Large intestine (tissue), 3 donors: ENCODE results near the gene RBM38. TPM values are rescaled to one million over a fixed set of nuclear protein-coding genes. Genes with fewer than 3 reads are reported as not detected.

Experiments used
- DNase-seq, 2 donors: peaks; one replicate each; pipeline versions ENCODE4 v3.0.0 to v3.0.0-alpha.2; 2013
- H3K27ac ChIP-seq: one replicate; pipeline ENCODE4 v1.5.1; 2013; ENCODE audit warnings: low read length
- H3K27me3 ChIP-seq: 2 replicates; pipeline ENCODE4 v1.6.1; 2013; ENCODE audit warnings: low read length; ENCODE audit not compliant: control insufficient read depth, insufficient read depth
- H3K36me3 ChIP-seq: 2 replicates; pipeline ENCODE4 v1.6.1; 2013; ENCODE audit warnings: low read length; ENCODE audit not compliant: control insufficient read depth, insufficient read depth
- H3K4me1 ChIP-seq: one replicate; pipeline ENCODE4 v1.6.1; 2013; ENCODE audit warnings: low read length; ENCODE audit not compliant: control insufficient read depth, insufficient read depth
- H3K4me3 ChIP-seq: one replicate; pipeline ENCODE4 v1.5.1; 2013; ENCODE audit warnings: low read length
- H3K9me3 ChIP-seq: one replicate; pipeline ENCODE4 v1.6.1; 2013; ENCODE audit warnings: mild to moderate bottlenecking, low read depth, low read length, moderate library complexity; ENCODE audit not compliant: control insufficient read depth
- WGBS: methylation state at CpG from one replicate; pipeline ENCODE4 v1.1.5; 2013; ENCODE audit warnings: low lambda C conversion rate; ENCODE audit not compliant: insufficient coverage; 5-methylcytosine and 5-hydroxymethylcytosine counted together
- polyA plus RNA-seq: library from polyadenylated mRNA; unstranded; fragments of 120-200 nt; gene quantifications from one replicate; pipeline ENCODE4 v1.2.1, GENCODE V29; 2013

RBM38 gene
- polyA plus RNA-seq, 1 donor, result 19.7 TPM

DNA sequence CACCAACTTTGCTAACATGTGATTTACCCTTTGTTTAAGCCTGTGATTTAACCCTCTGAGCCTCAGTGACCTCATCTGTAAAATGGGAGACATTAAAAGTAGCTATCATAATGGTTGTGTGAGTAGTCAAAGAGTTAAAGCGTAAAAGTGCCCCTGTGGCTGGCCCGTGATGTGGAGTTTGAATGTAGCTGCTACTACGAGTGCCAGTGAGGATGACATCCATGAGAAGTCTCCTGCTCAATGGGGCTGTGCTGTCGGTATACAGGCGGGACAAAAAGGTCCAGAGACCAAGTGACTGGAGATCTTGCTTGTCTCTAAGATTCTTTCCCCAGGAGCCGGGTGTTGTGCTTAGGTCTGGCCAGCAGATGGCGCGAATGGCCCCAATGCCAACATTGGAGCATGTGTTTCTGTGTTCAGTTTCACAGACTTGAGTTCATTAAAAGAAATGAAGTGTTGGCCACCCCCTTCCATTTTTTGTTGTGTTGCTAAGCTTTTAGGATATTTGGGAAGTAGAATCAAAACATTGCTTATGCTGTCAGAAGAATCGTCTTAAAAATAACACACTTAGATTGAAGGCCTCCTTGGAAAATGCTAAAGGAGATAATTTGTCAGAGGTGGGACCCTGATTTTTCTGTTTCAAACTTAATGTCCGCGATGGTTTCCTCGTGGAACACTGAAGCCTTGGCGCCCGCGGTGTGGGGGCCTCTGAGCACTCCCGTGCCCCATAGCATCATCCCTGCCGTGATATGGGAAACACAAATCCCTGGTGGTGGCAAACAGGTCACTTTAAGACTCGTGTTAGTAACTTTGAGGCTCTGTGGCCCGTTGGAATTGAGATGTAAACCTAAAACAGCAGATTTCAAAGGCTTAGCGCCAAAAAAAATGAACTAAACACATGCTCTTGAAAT is 9.3 kb upstream of the RBM38 start:
- peaks cover 9% of the 10 kb centered on the region for H3K4me1 ChIP-seq
- no peak overlapping the region for H3K4me3 ChIP-seq
- no peak overlapping the region for H3K27ac ChIP-seq
- DNase-seq, result peak; percentile 57 to 58
- WGBS, result 100% methylated on average over 1 of the region's 20 CpGs
- H3K27me3 ChIP-seq, result no peaks in the 10 kb centered on the region
- H3K36me3 ChIP-seq, result peaks cover 32% of the 10 kb centered on the region
- no peaks in the 10 kb centered on the region for H3K9me3 ChIP-seq

DNA sequence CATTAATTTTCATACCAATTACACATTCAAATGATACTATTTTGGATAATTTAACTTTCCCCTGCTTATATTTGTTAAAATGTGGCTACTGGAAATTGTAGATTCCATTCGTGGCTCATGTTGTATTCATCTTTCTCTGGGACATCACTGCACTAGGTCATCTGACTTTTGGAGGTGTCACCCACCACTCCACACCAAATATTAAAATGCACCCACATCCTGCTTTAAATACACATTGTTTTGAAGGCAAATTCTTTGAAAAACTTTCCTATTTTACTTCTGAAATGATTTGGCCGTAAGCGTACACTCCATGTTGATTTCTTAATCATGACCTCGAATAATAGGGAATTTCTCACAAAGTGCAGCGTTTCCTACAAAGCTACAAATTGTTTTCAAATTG is 8.7 kb upstream of the RBM38 start:
- Histone ChIP-seq H3K4me3 (no peak overlapping the region), H3K36me3 (peaks cover 26% of the 10 kb centered on the region), H3K27me3 (no peaks in the 10 kb centered on the region), H3K4me1 (peaks cover 9% of the 10 kb centered on the region), H3K27ac (no peak overlapping the region), H3K9me3 (no peaks in the 10 kb centered on the region)
- WGBS, result 100% methylated on average over 3 of the region's 5 CpGs
- DNase-seq, result no peak

DNA sequence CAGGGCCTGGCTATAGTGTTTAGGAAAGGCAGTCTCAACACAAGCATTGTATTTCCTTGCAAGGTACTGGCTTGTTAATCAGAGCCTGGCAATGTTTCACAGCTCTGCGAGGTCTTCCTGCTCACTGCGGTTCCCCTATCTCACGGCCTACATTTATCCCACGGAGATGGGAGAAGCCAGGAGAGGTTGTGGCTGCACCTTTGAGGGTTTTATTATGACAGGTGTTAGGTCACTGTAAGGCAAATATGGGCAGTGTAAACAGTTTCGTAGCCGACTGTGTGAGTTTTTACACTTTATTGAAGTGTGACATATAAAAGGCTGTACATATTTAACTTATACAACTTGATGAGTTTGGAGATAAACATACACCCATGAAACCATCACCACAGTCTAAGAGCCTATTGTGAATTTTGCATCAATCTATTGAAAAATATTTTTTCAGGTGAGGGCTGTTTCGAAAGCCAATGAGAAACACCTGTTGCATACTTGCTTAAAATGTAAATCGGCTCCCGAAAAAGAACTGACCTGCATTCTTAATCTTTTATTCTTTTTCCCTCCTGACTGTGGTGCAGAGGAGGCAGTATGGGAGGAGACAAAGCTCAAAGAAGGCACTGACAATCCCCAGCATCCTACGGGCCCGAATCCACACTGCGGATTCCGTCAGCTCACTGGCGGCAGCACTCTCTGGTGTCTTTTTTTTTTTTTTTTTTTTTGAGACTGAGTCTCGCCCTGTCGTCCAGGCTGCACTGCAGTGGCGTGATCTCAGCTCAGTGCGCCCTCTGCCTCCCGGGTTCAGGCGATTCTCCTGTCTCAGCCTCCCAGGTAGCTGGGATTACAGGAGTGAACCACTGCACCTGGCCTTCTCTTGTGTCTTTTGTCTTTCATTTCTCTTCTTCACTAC is 7.5 kb upstream of the RBM38 start:
- Histone ChIP-seq H3K36me3 (peaks cover 17% of the 10 kb centered on the region), H3K4me3 (no peak overlapping the region), H3K9me3 (no peaks in the 10 kb centered on the region), H3K27ac (no peak overlapping the region), H3K4me1 (peaks cover 9% of the 10 kb centered on the region), H3K27me3 (no peaks in the 10 kb centered on the region)
- no CpG with 5 or more reads among the region's 20 CpGs for WGBS
- peak in 1 of 2 donors; percentile 25 for DNase-seq

DNA sequence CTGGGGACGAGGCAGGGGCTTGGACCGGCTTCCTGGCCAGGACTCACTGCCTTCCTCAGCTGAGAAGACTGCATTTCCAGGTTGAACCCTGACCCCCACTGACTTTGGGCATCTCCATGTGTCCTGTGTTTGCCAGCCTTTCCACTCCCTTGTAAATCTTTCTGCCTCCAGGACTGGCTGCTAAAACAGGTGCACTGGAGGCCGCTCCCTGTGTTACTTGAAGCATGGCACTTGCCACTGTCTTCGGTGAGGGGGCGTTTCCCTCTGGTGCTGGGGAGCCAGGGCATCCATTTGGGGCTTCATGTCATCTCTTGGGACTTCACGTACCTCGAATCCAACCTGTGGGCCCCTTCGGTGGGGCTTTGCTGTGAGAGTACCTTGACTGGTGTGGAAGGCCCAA is 6.7 kb upstream of the RBM38 start:
- H3K27me3 ChIP-seq, result no peaks in the 10 kb centered on the region
- no peak for DNase-seq
- no peaks in the 10 kb centered on the region for H3K9me3 ChIP-seq
- no peak overlapping the region for H3K4me3 ChIP-seq
- WGBS, result no CpG with 5 or more reads among the region's 8 CpGs
- H3K27ac ChIP-seq, result no peak overlapping the region
- peaks cover 9% of the 10 kb centered on the region for H3K4me1 ChIP-seq
- H3K36me3 ChIP-seq, result peaks cover 13% of the 10 kb centered on the region

DNA sequence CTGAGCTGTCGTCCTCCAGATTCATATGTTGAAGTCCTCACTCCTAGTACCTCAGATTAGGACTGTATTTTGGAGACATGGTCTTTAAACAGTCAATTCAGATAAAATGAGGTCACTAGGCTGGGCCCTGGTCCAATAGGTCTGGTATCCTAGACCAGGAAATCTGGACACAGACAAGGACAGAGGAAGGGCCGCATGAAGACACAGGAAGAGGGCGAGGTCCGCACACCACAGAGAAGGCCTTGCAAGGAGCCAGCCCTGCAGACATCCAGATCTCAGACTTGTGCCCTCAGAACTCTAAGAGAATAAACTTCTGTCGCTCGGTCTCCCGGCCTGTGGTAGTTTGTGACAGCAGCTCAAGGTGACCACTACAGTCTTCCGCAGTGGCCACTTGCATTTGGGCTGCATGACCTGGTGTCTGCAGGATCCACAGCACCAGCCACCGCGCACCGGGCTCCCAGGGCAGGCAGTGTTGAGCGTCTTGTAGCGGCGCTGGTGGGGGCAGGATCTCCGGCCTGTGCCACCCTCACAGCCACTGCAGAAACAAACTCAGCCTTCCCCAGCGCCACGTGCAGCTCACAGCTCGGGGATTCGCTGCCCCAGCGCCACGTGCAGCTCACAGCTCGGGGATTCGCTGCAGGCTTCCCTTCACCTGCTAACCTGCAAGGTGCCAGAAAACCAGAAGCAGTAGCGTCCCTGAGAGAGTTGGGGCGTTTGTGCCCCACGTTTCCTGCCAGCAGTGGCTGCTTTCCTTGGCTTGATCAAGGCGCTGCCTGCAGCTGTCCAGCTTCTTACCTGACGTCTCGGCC is 6.0 kb upstream of the RBM38 start:
- Histone ChIP-seq H3K27me3 (no peaks in the 10 kb centered on the region), H3K4me3 (no peak overlapping the region), H3K36me3 (peaks cover 10% of the 10 kb centered on the region), H3K27ac (no peak overlapping the region), H3K4me1 (peaks cover 14% of the 10 kb centered on the region), H3K9me3 (no peaks in the 10 kb centered on the region)
- DNase-seq, result no peak
- no CpG with 5 or more reads among the region's 29 CpGs for WGBS

DNA sequence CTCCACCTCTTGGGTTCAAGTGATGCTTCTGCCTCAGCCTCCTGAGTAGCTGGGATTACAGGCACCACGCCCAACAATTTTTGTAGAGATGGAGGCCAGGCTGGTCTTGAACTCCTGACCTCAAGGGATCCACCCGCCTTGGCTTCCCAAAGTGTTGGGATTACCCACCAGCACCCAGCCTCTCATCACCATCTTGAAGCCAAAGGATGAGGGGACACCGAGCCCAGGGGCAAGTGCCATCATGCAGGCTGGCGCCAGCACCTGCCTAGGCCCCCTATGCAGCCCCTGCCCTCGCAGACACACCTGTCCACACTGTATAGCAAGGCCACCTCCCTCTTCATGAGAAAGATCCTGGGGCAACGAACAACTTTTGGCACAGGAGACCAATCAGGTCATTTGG is 5.3 kb upstream of the RBM38 start:
- Histone ChIP-seq H3K4me3 (no peak overlapping the region), H3K27ac (no peak overlapping the region), H3K4me1 (peaks cover 19% of the 10 kb centered on the region), H3K36me3 (peaks cover 2% of the 10 kb centered on the region), H3K27me3 (no peaks in the 10 kb centered on the region), H3K9me3 (no peaks in the 10 kb centered on the region)
- no CpG with 5 or more reads among the region's 6 CpGs for WGBS
- DNase-seq, result no peak

DNA sequence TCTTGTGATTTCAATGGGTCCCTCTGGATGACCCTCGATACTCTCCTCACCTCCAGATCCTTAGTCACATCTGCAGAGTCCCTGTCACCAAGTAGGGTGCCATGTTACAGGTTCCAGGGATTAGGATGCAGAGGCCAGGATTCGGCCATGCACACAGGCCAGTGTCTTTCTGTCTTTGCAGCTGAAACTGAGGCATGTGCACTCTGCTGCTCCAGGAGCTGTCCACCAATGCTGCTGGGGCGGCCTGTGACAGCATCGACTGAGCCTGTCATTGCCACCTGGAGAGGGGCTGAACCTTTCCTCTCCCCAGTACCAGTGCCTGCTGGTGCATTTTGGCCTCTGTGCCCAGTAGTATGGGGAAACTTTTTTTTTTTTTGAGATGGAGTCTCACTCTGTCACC is 4.4 kb upstream of the RBM38 start:
- DNase-seq, result no peak
- peaks cover 19% of the 10 kb centered on the region for H3K4me1 ChIP-seq
- no peaks in the 10 kb centered on the region for H3K27me3 ChIP-seq
- no CpG with 5 or more reads among the region's 4 CpGs for whole genome bisulfite sequencing
- H3K27ac ChIP-seq, result no peak overlapping the region
- H3K4me3 ChIP-seq, result no peak overlapping the region
- H3K9me3 ChIP-seq, result no peaks in the 10 kb centered on the region
- peaks cover 2% of the 10 kb centered on the region for H3K36me3 ChIP-seq

DNA sequence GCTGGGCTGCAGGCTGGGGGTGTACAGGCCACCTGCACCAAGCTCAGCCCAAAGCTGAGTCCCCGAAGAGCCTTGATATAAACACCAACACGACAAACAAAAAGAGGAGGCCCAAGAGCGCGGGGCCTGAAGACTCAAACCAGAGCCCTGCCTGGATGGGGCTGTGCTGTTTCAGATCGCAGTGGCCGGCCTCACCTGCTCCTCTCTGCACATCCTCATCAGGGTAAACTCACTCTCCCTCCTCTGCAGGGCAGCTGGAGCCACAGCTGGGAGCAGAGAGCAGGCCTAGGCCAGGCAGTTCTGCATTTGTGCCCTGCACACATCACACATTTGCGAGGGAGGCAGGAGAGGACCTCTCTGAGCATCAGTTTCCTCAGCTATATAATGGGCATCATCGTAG is 3.7 kb upstream of the RBM38 start:
- Histone ChIP-seq H3K4me1 (peaks cover 22% of the 10 kb centered on the region), H3K4me3 (no peak overlapping the region), H3K27ac (no peak overlapping the region), H3K9me3 (no peaks in the 10 kb centered on the region), H3K27me3 (no peaks in the 10 kb centered on the region), H3K36me3 (peaks cover 2% of the 10 kb centered on the region)
- no peak for DNase-seq
- WGBS, result no CpG with 5 or more reads among the region's 8 CpGs

DNA sequence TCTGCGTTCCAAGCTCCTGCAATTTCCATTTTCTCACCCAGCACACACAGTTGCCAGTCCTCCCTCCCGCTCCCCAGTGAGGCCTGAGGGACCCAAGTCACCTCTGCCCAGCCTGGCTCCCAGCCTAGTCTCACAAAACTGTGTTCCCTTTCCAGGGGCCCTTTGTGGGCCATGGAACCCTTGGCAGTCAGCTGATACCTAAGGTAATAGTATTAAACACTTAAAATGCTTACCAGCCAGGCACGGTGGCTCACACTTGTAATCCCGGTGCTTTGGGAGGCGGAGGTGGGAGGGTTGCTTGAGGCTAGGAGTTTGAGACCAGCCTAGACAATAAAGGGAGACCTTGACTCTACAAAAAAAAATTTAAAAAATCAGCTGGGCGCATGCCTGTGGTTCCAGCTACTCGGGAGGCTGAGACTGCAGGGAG is 3.2 kb upstream of the RBM38 start:
- H3K4me1 ChIP-seq, result peaks cover 24% of the 10 kb centered on the region
- no peaks in the 10 kb centered on the region for H3K27me3 ChIP-seq
- H3K27ac ChIP-seq, result no peak overlapping the region
- H3K9me3 ChIP-seq, result no peaks in the 10 kb centered on the region
- no peak for DNase-seq
- H3K4me3 ChIP-seq, result no peak overlapping the region
- no CpG with 5 or more reads among the region's 7 CpGs for WGBS
- peaks cover 2% of the 10 kb centered on the region for H3K36me3 ChIP-seq
